Measurements from ENCODE around the gene STAG3. TPM values are rescaled to one million over a fixed set of nuclear protein-coding genes. Genes with fewer than 3 reads are reported as not detected.
"Not testable (repeated sequence)": the region's sequence is repeated elsewhere in the genome, so short reads cannot be mapped to it uniquely, and the experiment has no call there.

STAG3 gene
- total and polyA plus RNA-seq, 10 of the 15 experiments (the other 5 are each of a cell fraction or from before 2014, with no cell fraction given), result 73.0 to 306 (median 120) TPM

- SMC1A ChIA-PET (ENCODE audit: uncharacterized antibody, unreplicated experiment), result no interaction called here
- in situ Hi-C loops (cut with MboI) (no loop called here), intact Hi-C loops (cut with micrococcal nuclease; ENCODE audit: unreplicated experiment) (no loop called here)
- Histone ChIP-seq H4K20me1 (ENCODE audit: control insufficient read depth, insufficient read depth) (no peaks in the 10 kb centered on the region), H2AFZ (ENCODE audit: control insufficient read depth, low read depth, low read length) (no peak overlapping the region), H3K4me2 (ENCODE audit: control insufficient read depth, insufficient read depth) (no peak overlapping the region), H3K9ac (ENCODE audit: control insufficient read depth, insufficient read depth, low read length) (no peak overlapping the region), H3K79me2 (ENCODE audit: control insufficient read depth, insufficient read depth, low read length) (no peaks in the 10 kb centered on the region), H3K27me3 (replicated peaks in 1 of 2; ENCODE audit: control insufficient read depth in 2 of 2, insufficient read depth in 2 of 2, low read length in 1 of 2) (no peaks in the 10 kb centered on the region), H3K36me3 (ENCODE audit: control insufficient read depth in 2 of 2, insufficient read depth in 2 of 2, low read length in 1 of 2) (no peaks in the 10 kb centered on the region; a peak in 1 of 4 replicates), H3K4me3 (no peak overlapping the region), H3K9me3 (replicated peaks; ENCODE audit: control insufficient read depth, insufficient read depth, low read length) (no peaks in the 10 kb centered on the region), H3K4me1 (ENCODE audit: control insufficient read depth, insufficient read depth, low read length) (no peaks in the 10 kb centered on the region; the same call in 1 of the 2 replicates), H3K27ac (ENCODE audit: control insufficient read depth, insufficient read depth) (no peak overlapping the region)
- WGBS (ENCODE audit: insufficient coverage, insufficient replicate concordance, low lambda C conversion rate, missing lambda C conversion rate), result 91% methylated on average over 7 of the region's 7 CpGs
- CTCF ChIA-PET, result no interaction called here
- no peak for ATAC-seq
- TF ChIP-seq SIX5 (IDR thresholded peaks at IDR 0.05; ENCODE audit: low read depth, low read length, severe bottlenecking) (no peak), TARDBP (IDR thresholded peaks at IDR 0.05; ENCODE audit: borderline replicate concordance) (no peak), PBX3 (IDR thresholded peaks at IDR 0.05; ENCODE audit: insufficient replicate concordance, low read depth, low read length) (no peak), STAT3 (IDR thresholded peaks at IDR 0.05; ENCODE audit: low read depth, low read length) (no peak), YY1 (IDR thresholded peaks at IDR 0.05; ENCODE audit: low read depth, low read length) (no peak), TBL1XR1 (IDR thresholded peaks at IDR 0.05; ENCODE audit: low read depth, low read length) (no peak), YBX1 (IDR thresholded peaks at IDR 0.05) (no peak), SMAD5 (IDR thresholded peaks at IDR 0.05; ENCODE audit: low read depth) (no peak)
- POLR2A ChIA-PET, result interaction anchor here (0.6 kb wide), 1 partner anchor 98 kb away, joined by 3 read pairs; the partner anchor contains the start of gene TRAPPC14
- BruUV-seq (replicated peaks), result no TSS peak
- no peak for DNase-seq (ENCODE audit: low read depth, low spot score)
- FAIRE-seq, result no peak
- RAD21 ChIA-PET (ENCODE audit: unreplicated experiment), result no interaction called here
Measured at GRCh38 chr7:100257017-100257416, 79.3 kb downstream of the STAG3 start.

- ATAC-seq; FAIRE-seq; POLR2A ChIA-PET; intact Hi-C loops (cut with micrococcal nuclease; ENCODE audit: unreplicated experiment); CTCF ChIA-PET; H3K27me3 ChIP-seq (replicated peaks in 1 of 2; ENCODE audit: control insufficient read depth in 2 of 2, insufficient read depth in 2 of 2, low read length in 1 of 2); H4K20me1 ChIP-seq (ENCODE audit: control insufficient read depth, insufficient read depth); H3K4me2 ChIP-seq (ENCODE audit: control insufficient read depth, insufficient read depth); H3K36me3 ChIP-seq (ENCODE audit: control insufficient read depth in 2 of 2, insufficient read depth in 2 of 2, low read length in 1 of 2); BruUV-seq (replicated peaks); H2AFZ ChIP-seq (ENCODE audit: control insufficient read depth, low read depth, low read length); H3K27ac ChIP-seq (ENCODE audit: control insufficient read depth, insufficient read depth); in situ Hi-C loops (cut with MboI); H3K9me3 ChIP-seq (replicated peaks; ENCODE audit: control insufficient read depth, insufficient read depth, low read length); DNase-seq (ENCODE audit: low read depth, low spot score); SMC1A ChIA-PET (ENCODE audit: uncharacterized antibody, unreplicated experiment); H3K4me1 ChIP-seq (ENCODE audit: control insufficient read depth, insufficient read depth, low read length); H3K9ac ChIP-seq (ENCODE audit: control insufficient read depth, insufficient read depth, low read length); H3K79me2 ChIP-seq (ENCODE audit: control insufficient read depth, insufficient read depth, low read length); H3K4me3 ChIP-seq; RAD21 ChIA-PET (ENCODE audit: unreplicated experiment): not testable (repeated sequence)
- 91% methylated on average over 8 of the region's 8 CpGs for WGBS (ENCODE audit: insufficient coverage, insufficient replicate concordance, low lambda C conversion rate, missing lambda C conversion rate)
Measured at GRCh38 chr7:100259984-100260383, 82.3 kb downstream of the STAG3 start.

GRCh38 chr7:100262896-100263295 lies 85.2 kb downstream of the STAG3 start:
- RAD21 ChIA-PET (ENCODE audit: unreplicated experiment); CTCF ChIA-PET; H2AFZ ChIP-seq (ENCODE audit: control insufficient read depth, low read depth, low read length); DNase-seq (ENCODE audit: low read depth, low spot score); H3K27me3 ChIP-seq (replicated peaks in 1 of 2; ENCODE audit: control insufficient read depth in 2 of 2, insufficient read depth in 2 of 2, low read length in 1 of 2); ATAC-seq; H3K4me3 ChIP-seq; H3K36me3 ChIP-seq (ENCODE audit: control insufficient read depth in 2 of 2, insufficient read depth in 2 of 2, low read length in 1 of 2); H3K9ac ChIP-seq (ENCODE audit: control insufficient read depth, insufficient read depth, low read length); intact Hi-C loops (cut with micrococcal nuclease; ENCODE audit: unreplicated experiment); SMC1A ChIA-PET (ENCODE audit: uncharacterized antibody, unreplicated experiment); H3K79me2 ChIP-seq (ENCODE audit: control insufficient read depth, insufficient read depth, low read length); H4K20me1 ChIP-seq (ENCODE audit: control insufficient read depth, insufficient read depth); H3K4me2 ChIP-seq (ENCODE audit: control insufficient read depth, insufficient read depth); H3K4me1 ChIP-seq (ENCODE audit: control insufficient read depth, insufficient read depth, low read length); BruUV-seq (replicated peaks); in situ Hi-C loops (cut with MboI); H3K27ac ChIP-seq (ENCODE audit: control insufficient read depth, insufficient read depth); FAIRE-seq; H3K9me3 ChIP-seq (replicated peaks; ENCODE audit: control insufficient read depth, insufficient read depth, low read length): not testable (repeated sequence)
- POLR2A ChIA-PET, result interaction anchor here (0.6 to 0.7 kb wide), 2 partner anchors 17 to 101 kb away, joined by 3 to 4 read pairs; no protein-coding TSS in a partner anchor
- WGBS (ENCODE audit: insufficient coverage, insufficient replicate concordance, low lambda C conversion rate, missing lambda C conversion rate), result 81% methylated on average over 4 of the region's 4 CpGs
